ENCODE data around the gene MMS22L. TPM values are rescaled to one million over a fixed set of nuclear protein-coding genes. Genes with fewer than 3 reads are reported as not detected.

The MMS22L gene
- 5.4 TPM for polyA plus RNA-seq (2012; ENCODE audit: low read depth, missing spikeins)

GRCh38 chr6:97282726-97283617 is at the start of gene MMS22L:
Gene MMS22L, minus strand, starts transcription at chr6:97283216. Its CDS starts 739 bp downstream, at chr6:97282477.
- peak; percentile 69 for DNase-seq (ENCODE audit: insufficient read length, low spot score)
- TF ChIP-seq TAF1 (IDR thresholded peaks at IDR 0.05; ENCODE audit: low read depth, low read length) (no peak), SPI1 (IDR thresholded peaks at IDR 0.05; ENCODE audit: low read depth, low read length) (peak; percentile 62), PAX5 (IDR thresholded peaks at IDR 0.05; ENCODE audit: insufficient read depth, low read length, severe bottlenecking) (no peak), POLR2A (IDR thresholded peaks at IDR 0.05; ENCODE audit: low read depth, low read length) (peak; percentile 55), POU2F2 (IDR thresholded peaks at IDR 0.05; ENCODE audit: low read depth, low read length) (peak; percentile 18; the same call in 1 of the 2 replicates), POLR2AphosphoS5 (IDR thresholded peaks at IDR 0.05; ENCODE audit: low read depth, low read length) (0 out of 2 replicates have a peak, but pooled peaks have one; percentile 22)
- peak; percentile 91 for FAIRE-seq

GRCh38 chr6:97322811-97323210 is 39.8 kb upstream of the MMS22L start:
- no peak for DNase-seq (ENCODE audit: insufficient read length, low spot score)
- no peak for FAIRE-seq

GRCh38 chr6:97322226-97322625 is 39.2 kb upstream of the MMS22L start:
- TF ChIP-seq TAF1 (IDR thresholded peaks at IDR 0.05; ENCODE audit: low read depth, low read length) (no peak), POLR2A (IDR thresholded peaks at IDR 0.05; ENCODE audit: low read depth, low read length) (no peak), POLR2AphosphoS5 (IDR thresholded peaks at IDR 0.05; ENCODE audit: low read depth, low read length) (no peak), PAX5 (IDR thresholded peaks at IDR 0.05; ENCODE audit: insufficient read depth, low read length, severe bottlenecking) (no peak), SPI1 (IDR thresholded peaks at IDR 0.05; ENCODE audit: low read depth, low read length) (no peak), POU2F2 (IDR thresholded peaks at IDR 0.05; ENCODE audit: low read depth, low read length) (no peak)
- FAIRE-seq (no peak), DNase-seq (ENCODE audit: insufficient read length, low spot score) (no peak)

More at GRCh38 chr6:97322811-97323210, 39.8 kb upstream of the MMS22L start:
- TF ChIP-seq SPI1 (IDR thresholded peaks at IDR 0.05; ENCODE audit: low read depth, low read length): no peak

GRCh38 chr6:97316978-97317377 is 34.0 kb upstream of the MMS22L start:
- no peak for FAIRE-seq
- TF ChIP-seq TAF1 (IDR thresholded peaks at IDR 0.05; ENCODE audit: low read depth, low read length): no peak
- TF ChIP-seq POU2F2 (IDR thresholded peaks at IDR 0.05; ENCODE audit: low read depth, low read length): no peak
- no peak for TF ChIP-seq SPI1 (IDR thresholded peaks at IDR 0.05; ENCODE audit: low read depth, low read length)
- TF ChIP-seq PAX5 (IDR thresholded peaks at IDR 0.05; ENCODE audit: insufficient read depth, low read length, severe bottlenecking): no peak
- TF ChIP-seq POLR2A (IDR thresholded peaks at IDR 0.05; ENCODE audit: low read depth, low read length): no peak
- no peak for TF ChIP-seq POLR2AphosphoS5 (IDR thresholded peaks at IDR 0.05; ENCODE audit: low read depth, low read length)
- no peak for DNase-seq (ENCODE audit: insufficient read length, low spot score)

- TF ChIP-seq POLR2AphosphoS5 (IDR thresholded peaks at IDR 0.05; ENCODE audit: low read depth, low read length) (no peak), TAF1 (IDR thresholded peaks at IDR 0.05; ENCODE audit: low read depth, low read length) (no peak), POU2F2 (IDR thresholded peaks at IDR 0.05; ENCODE audit: low read depth, low read length) (no peak), SPI1 (IDR thresholded peaks at IDR 0.05; ENCODE audit: low read depth, low read length) (no peak), POLR2A (IDR thresholded peaks at IDR 0.05; ENCODE audit: low read depth, low read length) (no peak), PAX5 (IDR thresholded peaks at IDR 0.05; ENCODE audit: insufficient read depth, low read length, severe bottlenecking) (no peak)
- DNase-seq (ENCODE audit: insufficient read length, low spot score) (no peak), FAIRE-seq (no peak)
Observed at GRCh38 chr6:97312241-97312640, 29.2 kb upstream of the MMS22L start.

- no peak for FAIRE-seq
- TF ChIP-seq POLR2AphosphoS5 (IDR thresholded peaks at IDR 0.05; ENCODE audit: low read depth, low read length) (no peak), PAX5 (IDR thresholded peaks at IDR 0.05; ENCODE audit: insufficient read depth, low read length, severe bottlenecking) (no peak), SPI1 (IDR thresholded peaks at IDR 0.05; ENCODE audit: low read depth, low read length) (no peak), TAF1 (IDR thresholded peaks at IDR 0.05; ENCODE audit: low read depth, low read length) (no peak), POU2F2 (IDR thresholded peaks at IDR 0.05; ENCODE audit: low read depth, low read length) (no peak), POLR2A (IDR thresholded peaks at IDR 0.05; ENCODE audit: low read depth, low read length) (no peak)
- DNase-seq (ENCODE audit: insufficient read length, low spot score): no peak
Observed at GRCh38 chr6:97306544-97307320, 23.7 kb upstream of the MMS22L start.

GRCh38 chr6:97305414-97306066 is 22.5 kb upstream of the MMS22L start:
- FAIRE-seq: no peak
- no peak for TF ChIP-seq SPI1 (IDR thresholded peaks at IDR 0.05; ENCODE audit: low read depth, low read length)
- TF ChIP-seq POLR2A (IDR thresholded peaks at IDR 0.05; ENCODE audit: low read depth, low read length): no peak
- no peak for TF ChIP-seq PAX5 (IDR thresholded peaks at IDR 0.05; ENCODE audit: insufficient read depth, low read length, severe bottlenecking)
- no peak for TF ChIP-seq POLR2AphosphoS5 (IDR thresholded peaks at IDR 0.05; ENCODE audit: low read depth, low read length)
- TF ChIP-seq POU2F2 (IDR thresholded peaks at IDR 0.05; ENCODE audit: low read depth, low read length): no peak
- TF ChIP-seq TAF1 (IDR thresholded peaks at IDR 0.05; ENCODE audit: low read depth, low read length): no peak
- no peak for DNase-seq (ENCODE audit: insufficient read length, low spot score)

GRCh38 chr6:97304701-97305100 is 21.7 kb upstream of the MMS22L start:
- DNase-seq (ENCODE audit: insufficient read length, low spot score) (no peak), FAIRE-seq (no peak)
- TF ChIP-seq TAF1 (IDR thresholded peaks at IDR 0.05; ENCODE audit: low read depth, low read length) (no peak), PAX5 (IDR thresholded peaks at IDR 0.05; ENCODE audit: insufficient read depth, low read length, severe bottlenecking) (no peak), SPI1 (IDR thresholded peaks at IDR 0.05; ENCODE audit: low read depth, low read length) (no peak), POLR2AphosphoS5 (IDR thresholded peaks at IDR 0.05; ENCODE audit: low read depth, low read length) (no peak), POU2F2 (IDR thresholded peaks at IDR 0.05; ENCODE audit: low read depth, low read length) (no peak), POLR2A (IDR thresholded peaks at IDR 0.05; ENCODE audit: low read depth, low read length) (no peak)
